ENCODE measurements around the gene CRNN. TPM values are rescaled to one million over a fixed set of nuclear protein-coding genes. Genes with fewer than 3 reads are reported as not detected.

Gene CRNN
- total RNA-seq, 1 donor from 2014 or later: not detected

GRCh38 chr1:152441756-152442155 lies 27.7 kb upstream of the CRNN start:
- peaks cover 28% of the 10 kb centered on the region for H3K9me3 Mint-ChIP-seq
- DNase-seq (ENCODE audit: low read depth, low spot score): no peak
- no peaks in the 10 kb centered on the region for H3K4me1 Mint-ChIP-seq
- no peaks in the 10 kb centered on the region for H3K27me3 Mint-ChIP-seq (ENCODE audit: low read depth)
- peaks cover 7% of the 10 kb centered on the region for H3K36me3 Mint-ChIP-seq (ENCODE audit: low read depth)
- H3K27ac Mint-ChIP-seq (ENCODE audit: unreplicated experiment): no peak overlapping the region
- H3K4me3 Mint-ChIP-seq: no peak overlapping the region
- TF ChIP-seq CTCF (conservative IDR thresholded peaks at IDR 0.05): no peak

GRCh38 chr1:152440635-152441471 lies 26.8 kb upstream of the CRNN start:
- no peaks in the 10 kb centered on the region for H3K4me1 Mint-ChIP-seq
- peaks cover 36% of the 10 kb centered on the region for H3K9me3 Mint-ChIP-seq
- H3K4me3 Mint-ChIP-seq: no peak overlapping the region
- no peaks in the 10 kb centered on the region for H3K27me3 Mint-ChIP-seq (ENCODE audit: low read depth)
- H3K27ac Mint-ChIP-seq (ENCODE audit: unreplicated experiment): no peak overlapping the region
- TF ChIP-seq CTCF (conservative IDR thresholded peaks at IDR 0.05): peak; percentile 41
- H3K36me3 Mint-ChIP-seq (ENCODE audit: low read depth): peaks cover 10% of the 10 kb centered on the region
- DNase-seq (ENCODE audit: low read depth, low spot score): no peak

- H3K9me3 Mint-ChIP-seq: peaks cover 32% of the 10 kb centered on the region
- H3K27ac Mint-ChIP-seq (ENCODE audit: unreplicated experiment): no peak overlapping the region
- no peaks in the 10 kb centered on the region for H3K4me1 Mint-ChIP-seq
- H3K36me3 Mint-ChIP-seq (ENCODE audit: low read depth): peaks cover 10% of the 10 kb centered on the region
- no peak overlapping the region for H3K4me3 Mint-ChIP-seq
- DNase-seq (ENCODE audit: low read depth, low spot score): no peak
- no peak for TF ChIP-seq CTCF (conservative IDR thresholded peaks at IDR 0.05)
- no peaks in the 10 kb centered on the region for H3K27me3 Mint-ChIP-seq (ENCODE audit: low read depth)
These were observed 22.8 kb upstream of the CRNN start for GRCh38 chr1:152436593-152437496.

- H3K36me3 Mint-ChIP-seq (ENCODE audit: low read depth): no peaks in the 10 kb centered on the region
- H3K4me3 Mint-ChIP-seq: no peak overlapping the region
- H3K9me3 Mint-ChIP-seq: peaks cover 9% of the 10 kb centered on the region
- no peak overlapping the region for H3K27ac Mint-ChIP-seq (ENCODE audit: unreplicated experiment)
- no peaks in the 10 kb centered on the region for H3K4me1 Mint-ChIP-seq
- TF ChIP-seq CTCF (conservative IDR thresholded peaks at IDR 0.05): no peak
- DNase-seq (ENCODE audit: low read depth, low spot score): no peak
- H3K27me3 Mint-ChIP-seq (ENCODE audit: low read depth): no peaks in the 10 kb centered on the region
These were observed 13.4 kb upstream of the CRNN start for GRCh38 chr1:152427458-152427857.

GRCh38 chr1:152426731-152427130 lies 12.7 kb upstream of the CRNN start:
- H3K36me3 Mint-ChIP-seq (ENCODE audit: low read depth): no peaks in the 10 kb centered on the region

More at GRCh38 chr1:152426731-152427130, 12.7 kb upstream of the CRNN start:
- TF ChIP-seq CTCF (conservative IDR thresholded peaks at IDR 0.05): no peak
- Mint-ChIP-seq H3K9me3 (peaks cover 12% of the 10 kb centered on the region), H3K27ac (ENCODE audit: unreplicated experiment) (no peak overlapping the region), H3K27me3 (ENCODE audit: low read depth) (no peaks in the 10 kb centered on the region), H3K4me1 (no peaks in the 10 kb centered on the region), H3K4me3 (no peak overlapping the region)
- DNase-seq (ENCODE audit: low read depth, low spot score): no peak

Data from neural crest cell (in vitro differentiated cells).